Measurements from ENCODE around the gene TMBIM1. TPM values are rescaled to one million over a fixed set of nuclear protein-coding genes. Genes with fewer than 3 reads are reported as not detected.

TMBIM1 gene
- total and polyA plus RNA-seq, 2 donors (not counting 1 experiment from before 2014, with no cell fraction given) = 170 to 235 TPM

DNA sequence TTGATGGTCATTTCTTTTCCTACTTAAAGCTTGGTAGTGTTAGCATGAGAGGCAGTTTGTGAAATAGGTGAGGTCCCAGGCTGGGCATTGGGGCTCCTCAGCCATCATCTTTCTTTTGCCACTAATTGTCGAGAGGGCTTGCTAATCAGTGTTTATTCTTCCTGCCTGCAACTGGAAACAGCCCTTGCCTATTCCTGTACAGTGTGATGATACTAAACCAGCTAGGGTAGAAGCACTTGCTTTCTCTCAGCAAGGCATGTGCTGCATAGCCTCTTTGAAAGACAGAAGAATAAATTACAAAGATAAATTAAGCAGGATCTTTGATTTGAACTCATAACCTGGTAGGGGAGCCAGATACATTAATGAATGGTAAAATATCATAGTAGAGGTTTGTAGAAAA is 48.1 kb downstream of the TMBIM1 start:
- H3K4me1 ChIP-seq (ENCODE audit: control insufficient read depth, extremely low read depth, insufficient read depth, low read length) = no peaks in the 10 kb centered on the region
- H3K9ac ChIP-seq (ENCODE audit: insufficient read depth, low read length) = no peak overlapping the region
- H3K9me3 ChIP-seq (ENCODE audit: control insufficient read depth, insufficient read depth, low read depth, low read length) = no peaks in the 10 kb centered on the region
- no peak overlapping the region for H3K4me3 ChIP-seq (replicated peaks in 1 of 4; ENCODE audit: control extremely low read depth in 1 of 4, insufficient read depth in 1 of 4, low read depth in 3 of 4, low read length in 4 of 4)
- H3K79me2 ChIP-seq (ENCODE audit: control insufficient read depth, insufficient read depth, low read length) = peaks cover 5% of the 10 kb centered on the region
- no peaks in the 10 kb centered on the region for H3K27me3 ChIP-seq (ENCODE audit: control insufficient read depth, insufficient read depth, low read length)
- H4K20me1 ChIP-seq (ENCODE audit: control insufficient read depth, extremely low read depth, insufficient read depth, low read length) = no peaks in the 10 kb centered on the region
- DNase-seq (ENCODE audit: low read depth in 2 of 2) = no peak
- no peak overlapping the region for H3K27ac ChIP-seq (ENCODE audit: insufficient read depth, low read length)
- TF ChIP-seq, protein P1, sequence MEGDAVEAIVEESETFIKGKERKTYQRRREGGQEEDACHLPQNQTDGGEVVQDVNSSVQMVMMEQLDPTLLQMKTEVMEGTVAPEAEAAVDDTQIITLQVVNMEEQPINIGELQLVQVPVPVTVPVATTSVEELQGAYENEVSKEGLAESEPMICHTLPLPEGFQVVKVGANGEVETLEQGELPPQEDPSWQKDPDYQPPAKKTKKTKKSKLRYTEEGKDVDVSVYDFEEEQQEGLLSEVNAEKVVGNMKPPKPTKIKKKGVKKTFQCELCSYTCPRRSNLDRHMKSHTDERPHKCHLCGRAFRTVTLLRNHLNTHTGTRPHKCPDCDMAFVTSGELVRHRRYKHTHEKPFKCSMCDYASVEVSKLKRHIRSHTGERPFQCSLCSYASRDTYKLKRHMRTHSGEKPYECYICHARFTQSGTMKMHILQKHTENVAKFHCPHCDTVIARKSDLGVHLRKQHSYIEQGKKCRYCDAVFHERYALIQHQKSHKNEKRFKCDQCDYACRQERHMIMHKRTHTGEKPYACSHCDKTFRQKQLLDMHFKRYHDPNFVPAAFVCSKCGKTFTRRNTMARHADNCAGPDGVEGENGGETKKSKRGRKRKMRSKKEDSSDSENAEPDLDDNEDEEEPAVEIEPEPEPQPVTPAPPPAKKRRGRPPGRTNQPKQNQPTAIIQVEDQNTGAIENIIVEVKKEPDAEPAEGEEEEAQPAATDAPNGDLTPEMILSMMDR (conservative IDR thresholded peaks at IDR 0.05 in 1 of 2, IDR thresholded peaks at IDR 0.05 in 1 of 2; ENCODE audit: low read depth in 1 of 2, low read length in 2 of 2) = no peak
- no peak for TF ChIP-seq EZH2 (IDR thresholded peaks at IDR 0.05; ENCODE audit: low read length, missing control alignments)
- H3K4me2 ChIP-seq (ENCODE audit: extremely low read depth, insufficient read depth, low read length) = no peak overlapping the region
- no peak overlapping the region for H2AFZ ChIP-seq (ENCODE audit: low read length)
- H3K36me3 ChIP-seq (ENCODE audit: control insufficient read depth, insufficient read depth, low read length) = peaks cover 22% of the 10 kb centered on the region

DNA sequence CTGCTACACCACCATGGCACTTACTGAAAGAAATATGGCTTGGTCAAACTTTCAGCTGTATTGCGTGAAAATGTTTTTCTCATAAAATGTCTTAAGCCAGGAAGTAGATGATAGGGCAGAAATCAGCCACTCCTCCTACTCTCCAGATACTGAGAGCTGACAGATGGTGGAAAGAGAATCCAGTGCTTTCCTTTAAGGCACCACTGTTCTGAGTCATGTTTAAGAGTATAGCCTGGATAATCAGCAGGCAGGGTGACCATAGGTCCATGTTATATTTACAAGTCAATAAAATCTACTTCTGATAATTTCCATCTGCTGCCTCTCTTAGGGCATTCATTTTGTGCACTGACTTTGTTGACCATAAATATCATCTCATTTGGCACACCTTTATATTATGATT is 53.4 kb downstream of the TMBIM1 start:
- DNase-seq (ENCODE audit: low read depth in 2 of 2) = no peak
- H3K79me2 ChIP-seq (ENCODE audit: control insufficient read depth, insufficient read depth, low read length) = peaks cover 2% of the 10 kb centered on the region
- peaks cover 10% of the 10 kb centered on the region for H3K36me3 ChIP-seq (ENCODE audit: control insufficient read depth, insufficient read depth, low read length)
- H3K4me3 ChIP-seq (replicated peaks in 1 of 4; ENCODE audit: control extremely low read depth in 1 of 4, insufficient read depth in 1 of 4, low read depth in 3 of 4, low read length in 4 of 4) = no peak overlapping the region
- no peaks in the 10 kb centered on the region for H3K9me3 ChIP-seq (ENCODE audit: control insufficient read depth, insufficient read depth, low read depth, low read length)
- H2AFZ ChIP-seq (ENCODE audit: low read length) = no peak overlapping the region
- H4K20me1 ChIP-seq (ENCODE audit: control insufficient read depth, extremely low read depth, insufficient read depth, low read length) = no peaks in the 10 kb centered on the region
- no peak overlapping the region for H3K9ac ChIP-seq (ENCODE audit: insufficient read depth, low read length)
- TF ChIP-seq, protein P1 (conservative IDR thresholded peaks at IDR 0.05 in 1 of 2, IDR thresholded peaks at IDR 0.05 in 1 of 2; ENCODE audit: low read depth in 1 of 2, low read length in 2 of 2) = no peak
- no peak for TF ChIP-seq EZH2 (IDR thresholded peaks at IDR 0.05; ENCODE audit: low read length, missing control alignments)
- no peaks in the 10 kb centered on the region for H3K4me1 ChIP-seq (ENCODE audit: control insufficient read depth, extremely low read depth, insufficient read depth, low read length)
- H3K4me2 ChIP-seq (ENCODE audit: extremely low read depth, insufficient read depth, low read length) = no peak overlapping the region
- no peak overlapping the region for H3K27ac ChIP-seq (ENCODE audit: insufficient read depth, low read length)
- no peaks in the 10 kb centered on the region for H3K27me3 ChIP-seq (ENCODE audit: control insufficient read depth, insufficient read depth, low read length)

DNA sequence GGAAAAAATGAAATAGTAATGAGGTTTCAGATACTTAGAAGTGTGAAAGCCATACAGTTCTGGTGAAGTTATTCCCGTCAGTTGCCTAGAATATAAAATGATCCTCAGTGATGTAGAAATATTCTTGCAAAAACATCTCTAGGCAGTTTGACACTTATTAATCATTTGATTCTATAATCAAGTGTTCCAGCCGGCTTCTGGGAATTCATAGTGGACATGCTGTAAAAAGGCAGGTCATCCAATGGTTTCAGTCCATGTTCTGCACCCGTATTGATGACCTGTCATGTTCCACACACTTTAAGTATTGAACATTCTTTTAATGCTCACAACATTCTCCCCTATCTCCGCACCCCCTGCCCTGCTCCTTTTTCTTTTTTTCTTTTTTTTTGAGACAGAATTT is 55.5 kb downstream of the TMBIM1 start:
- no peaks in the 10 kb centered on the region for H3K27me3 ChIP-seq (ENCODE audit: control insufficient read depth, insufficient read depth, low read length)
- no peaks in the 10 kb centered on the region for H3K4me1 ChIP-seq (ENCODE audit: control insufficient read depth, extremely low read depth, insufficient read depth, low read length)
- peaks cover 5% of the 10 kb centered on the region for H3K79me2 ChIP-seq (ENCODE audit: control insufficient read depth, insufficient read depth, low read length)
- H3K27ac ChIP-seq (ENCODE audit: insufficient read depth, low read length) = no peak overlapping the region
- H3K36me3 ChIP-seq (ENCODE audit: control insufficient read depth, insufficient read depth, low read length) = peaks cover 8% of the 10 kb centered on the region
- no peaks in the 10 kb centered on the region for H3K9me3 ChIP-seq (ENCODE audit: control insufficient read depth, insufficient read depth, low read depth, low read length)
- H3K4me2 ChIP-seq (ENCODE audit: extremely low read depth, insufficient read depth, low read length) = no peak overlapping the region
- no peaks in the 10 kb centered on the region for H4K20me1 ChIP-seq (ENCODE audit: control insufficient read depth, extremely low read depth, insufficient read depth, low read length)
- DNase-seq (ENCODE audit: low read depth in 2 of 2) = no peak
- TF ChIP-seq, protein P1 (conservative IDR thresholded peaks at IDR 0.05 in 1 of 2, IDR thresholded peaks at IDR 0.05 in 1 of 2; ENCODE audit: low read depth in 1 of 2, low read length in 2 of 2) = no peak
- TF ChIP-seq EZH2 (IDR thresholded peaks at IDR 0.05; ENCODE audit: low read length, missing control alignments) = no peak
- no peak overlapping the region for H2AFZ ChIP-seq (ENCODE audit: low read length)
- H3K9ac ChIP-seq (ENCODE audit: insufficient read depth, low read length) = no peak overlapping the region
- no peak overlapping the region for H3K4me3 ChIP-seq (replicated peaks in 1 of 4; ENCODE audit: control extremely low read depth in 1 of 4, insufficient read depth in 1 of 4, low read depth in 3 of 4, low read length in 4 of 4)

Data from fibroblast of lung (primary cell).